Vagina (tissue), 2 donors: ENCODE measurements around the gene LRMDA.

Source experiments
- CTCF ChIP-seq, 3 experiments: fragments of 450-650 bp in 2 of 3; fragments of 200-600 bp in 1 of 3; sonication (generic) in 1 of 3; IDR thresholded peaks; one replicate each; pipeline ENCODE4 v1.5.1; 2017 to 2019; ENCODE audit warnings: antibody characterized with exemption in 3 of 3, mild to moderate bottlenecking in 2 of 3, moderate library complexity in 2 of 3
- POLR2AphosphoS5 ChIP-seq, 2 donors: sonication (generic); formaldehyde crosslinking; IDR thresholded peaks; one replicate each; pipeline ENCODE4 v1.9.0; 2017; ENCODE audit warnings: antibody characterized with exemption in 2 of 2, mild to moderate bottlenecking in 2 of 2, low read depth in 1 of 2; ENCODE audit not compliant: insufficient read depth in 1 of 2

- TF ChIP-seq CTCF (IDR thresholded peaks at IDR 0.05) (no peak), POLR2AphosphoS5 (IDR thresholded peaks at IDR 0.05; ENCODE audit: insufficient read depth in 1 of 2, low read depth in 1 of 2) (no peak)
Measured at GRCh38 chr10:76403912-76404311, 972.5 kb downstream of the LRMDA start.
